Measurements from ENCODE around the gene GBP4.

GRCh38 chr1:89201106-89201794, 2.5 kb upstream of the GBP4 start:
- TF ChIP-seq CTCF (conservative IDR thresholded peaks at IDR 0.05; ENCODE audit: low read depth, low read length) (no peak), BHLHE40 (IDR thresholded peaks at IDR 0.05; ENCODE audit: low read depth, low read length) (no peak), RAD21 (IDR thresholded peaks at IDR 0.05; ENCODE audit: low read length) (no peak), POLR2A (IDR thresholded peaks at IDR 0.05; ENCODE audit: low read depth, low read length) (no peak)
